ENCODE data around the gene EMC10. TPM values are rescaled to one million over a fixed set of nuclear protein-coding genes. Genes with fewer than 3 reads are reported as not detected.
A peak's percentile ranks its signal among the peaks of the same experiment; 100 is the strongest.

The EMC10 gene
- total RNA-seq, 1 experiment from 2014 or later, result 66.7 TPM

GRCh38 chr19:50486823-50487515, 10.7 kb downstream of the EMC10 start:
- CTCF ChIA-PET, result no interaction called here
- Histone ChIP-seq H3K27ac (ENCODE audit: low read length) (no peak overlapping the region), H3K4me3 (ENCODE audit: low read depth in 2 of 2, low read length in 2 of 2) (no peak overlapping the region), H3K9me3 (ENCODE audit: control insufficient read depth, insufficient read depth, low read depth, low read length) (no peaks in the 10 kb centered on the region; the same call in 1 of the 2 replicates), H3K4me1 (ENCODE audit: control insufficient read depth, insufficient read depth, low read length) (no peaks in the 10 kb centered on the region), H3K27me3 (ENCODE audit: control insufficient read depth, insufficient read depth, low read length) (no peaks in the 10 kb centered on the region), H3K36me3 (ENCODE audit: control insufficient read depth, insufficient read depth, low read length) (no peaks in the 10 kb centered on the region)
- TF ChIP-seq CTCF (IDR thresholded peaks at IDR 0.05) (peak; percentile 67), TCF7L2 (IDR thresholded peaks at IDR 0.05; ENCODE audit: low read depth, low read length) (no peak)
- POLR2A ChIA-PET, result no interaction called here
- intact Hi-C loops (cut with micrococcal nuclease; ENCODE audit: unreplicated experiment) (no loop called here), in situ Hi-C loops (cut with HindIII; ENCODE audit: low pct_unique_long_range_greater_than_20kb, low sequenced_read_pairs) (no loop called here)
- ATAC-seq, result no peak
- DNase-seq (ENCODE audit: low read depth, low spot score), result no peak
- no TSS peak for BruUV-seq (replicated peaks)

- intact Hi-C loops (cut with micrococcal nuclease; ENCODE audit: unreplicated experiment) (no loop called here), in situ Hi-C loops (cut with HindIII; ENCODE audit: low pct_unique_long_range_greater_than_20kb, low sequenced_read_pairs) (no loop called here)
- TF ChIP-seq TCF7L2 (IDR thresholded peaks at IDR 0.05; ENCODE audit: low read depth, low read length) (no peak), CTCF (IDR thresholded peaks at IDR 0.05) (no peak), REST (IDR thresholded peaks at IDR 0.05; ENCODE audit: insufficient read depth in 1 of 2, low read depth in 2 of 2, low read length in 1 of 2) (no peak), SIN3A (IDR thresholded peaks at IDR 0.05; ENCODE audit: borderline replicate concordance, insufficient read depth, low read depth, low read length) (no peak), POLR2AphosphoS5 (IDR thresholded peaks at IDR 0.05; ENCODE audit: low read depth, low read length) (no peak)
- ATAC-seq (no peak), DNase-seq (ENCODE audit: low read depth, low spot score) (no peak)
- no TSS peak for BruUV-seq (replicated peaks)
- no peaks in the 10 kb centered on the region for H3K4me1 ChIP-seq (ENCODE audit: control insufficient read depth, insufficient read depth, low read length)
- H3K4me3 ChIP-seq (ENCODE audit: low read depth in 2 of 2, low read length in 2 of 2), result no peak overlapping the region
- H3K27ac ChIP-seq (ENCODE audit: low read length), result no peak overlapping the region
- H3K9me3 ChIP-seq (ENCODE audit: control insufficient read depth, insufficient read depth, low read depth, low read length), result no peaks in the 10 kb centered on the region; the same call in 1 of the 2 replicates
- no peaks in the 10 kb centered on the region for H3K27me3 ChIP-seq (ENCODE audit: control insufficient read depth, insufficient read depth, low read length)
- ChIA-PET POLR2A (no interaction called here), CTCF (interaction anchor here (0.7 kb wide), 1 partner anchor 160 kb away, joined by 5 read pairs; the partner anchor contains the start of gene KCNC3)
- no peaks in the 10 kb centered on the region for H3K36me3 ChIP-seq (ENCODE audit: control insufficient read depth, insufficient read depth, low read length)
Observed at GRCh38 chr19:50488389-50489194, 12.3 kb downstream of the EMC10 start.
